Measurements from ENCODE around the gene MAP3K7.

- TF ChIP-seq, protein P1, sequence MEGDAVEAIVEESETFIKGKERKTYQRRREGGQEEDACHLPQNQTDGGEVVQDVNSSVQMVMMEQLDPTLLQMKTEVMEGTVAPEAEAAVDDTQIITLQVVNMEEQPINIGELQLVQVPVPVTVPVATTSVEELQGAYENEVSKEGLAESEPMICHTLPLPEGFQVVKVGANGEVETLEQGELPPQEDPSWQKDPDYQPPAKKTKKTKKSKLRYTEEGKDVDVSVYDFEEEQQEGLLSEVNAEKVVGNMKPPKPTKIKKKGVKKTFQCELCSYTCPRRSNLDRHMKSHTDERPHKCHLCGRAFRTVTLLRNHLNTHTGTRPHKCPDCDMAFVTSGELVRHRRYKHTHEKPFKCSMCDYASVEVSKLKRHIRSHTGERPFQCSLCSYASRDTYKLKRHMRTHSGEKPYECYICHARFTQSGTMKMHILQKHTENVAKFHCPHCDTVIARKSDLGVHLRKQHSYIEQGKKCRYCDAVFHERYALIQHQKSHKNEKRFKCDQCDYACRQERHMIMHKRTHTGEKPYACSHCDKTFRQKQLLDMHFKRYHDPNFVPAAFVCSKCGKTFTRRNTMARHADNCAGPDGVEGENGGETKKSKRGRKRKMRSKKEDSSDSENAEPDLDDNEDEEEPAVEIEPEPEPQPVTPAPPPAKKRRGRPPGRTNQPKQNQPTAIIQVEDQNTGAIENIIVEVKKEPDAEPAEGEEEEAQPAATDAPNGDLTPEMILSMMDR (IDR thresholded peaks at IDR 0.05 in 8 of 11, conservative IDR thresholded peaks at IDR 0.05 in 3 of 11): no peak
- TF ChIP-seq POLR2AphosphoS5 (IDR thresholded peaks at IDR 0.05) (no peak), POLR2A (IDR thresholded peaks at IDR 0.05) (no peak)
These were observed 49.8 kb downstream of the MAP3K7 start for GRCh38 chr6:90537027-90537426.
